Gastrocnemius medialis (tissue), 4 donors: ENCODE results near the gene CABP7. TPM values are rescaled to one million over a fixed set of nuclear protein-coding genes. Genes with fewer than 3 reads are reported as not detected.

Experiments
- ATAC-seq, 2 donors: fragments of 150-250 bp; one replicate each; pipeline ENCODE4 v1.9.1; 2016
- DNase-seq, 2 donors: peaks; one replicate each; pipeline ENCODE4 v3.0.0-alpha.2; 2019
- H3K27ac ChIP-seq, 4 donors: fragments of 200-600 bp; sonication (generic); 1 replicate in 1 of 4; 2 replicates in 3 of 4; pipeline ENCODE4 v1.5.1; 2016 to 2018; ENCODE audit warnings: mild to moderate bottlenecking in 2 of 4, moderate library complexity in 1 of 4
- H3K27me3 ChIP-seq, 3 donors: fragments of 200-600 bp; sonication (generic) in 2 of 3; 1 replicate in 1 of 3; 2 replicates in 2 of 3; pipeline versions ENCODE4 v1.5.1 to v1.6.0; 2016 to 2019; ENCODE audit warnings: mild to moderate bottlenecking in 1 of 3, moderate library complexity in 1 of 3
- H3K36me3 ChIP-seq, 2 donors: fragments of 200-600 bp; sonication (generic) in 1 of 2; one replicate each; pipeline ENCODE4 v1.5.1; 2017 to 2018
- H3K4me1 ChIP-seq, 2 donors: fragments of 200-600 bp; sonication (generic) in 1 of 2; one replicate each; pipeline ENCODE4 v1.5.1; 2016 to 2017; ENCODE audit warnings: mild to moderate bottlenecking in 2 of 2
- H3K4me3 ChIP-seq, 4 donors: fragments of 200-600 bp; sonication (generic) in 3 of 4; 1 replicate in 1 of 4; 2 replicates in 3 of 4; pipeline ENCODE4 v1.5.1; 2016 to 2019; ENCODE audit warnings: mild to moderate bottlenecking in 2 of 4
- H3K9me3 ChIP-seq, 3 donors: fragments of 200-600 bp; sonication (generic) in 2 of 3; 1 replicate in 1 of 3; 2 replicates in 2 of 3; pipeline ENCODE4 v1.5.1; 2016 to 2019
- CTCF ChIP-seq, 5 experiments: fragments of 450-650 bp in 3 of 5; fragments of 200-600 bp in 2 of 5; sonication (generic) in 2 of 5; IDR thresholded peaks in 4 of 5; conservative IDR thresholded peaks in 1 of 5; 1 replicate in 4 of 5; 2 replicates in 1 of 5; pipeline ENCODE4 v1.5.1; 2016 to 2019; ENCODE audit warnings: antibody characterized with exemption in 5 of 5, mild to moderate bottlenecking in 3 of 5, moderate library complexity in 3 of 5
- POLR2A ChIP-seq, 2 donors: fragments of 450-650 bp; IDR thresholded peaks; one replicate each; pipeline ENCODE4 v1.6.1; 2017; ENCODE audit warnings: antibody characterized with exemption in 2 of 2, mild to moderate bottlenecking in 2 of 2, moderate library complexity in 2 of 2
- in situ Hi-C, 4 donors: fragments of 200-750 bp; cut with MboI; loops; one replicate each; pipeline versions ENCODE4 v1.15.0 to v1.8.0; 2017; ENCODE audit warnings: low sequenced_read_pairs in 4 of 4
- intact Hi-C: fragments of 100-400 bp; cut with DNase I; formaldehyde crosslinking; loops from one replicate; pipeline ENCODE4 v1.15.1; 2023; ENCODE audit warnings: low total_unique reads
- total RNA-seq, 4 donors: library from RNA; depleted of rRNA; stranded (reverse); fragments of >200 nt; gene quantifications; one replicate each; pipeline versions ENCODE4 v1.1.0 to v1.2.3, GENCODE V29; 2016

CABP7 gene
- total RNA-seq, 4 donors from 2014 or later: not detected

- Histone ChIP-seq H3K27ac (no peak overlapping the region), H3K4me3 (no peak overlapping the region), H3K9me3 (no peaks in the 10 kb centered on the region), H3K36me3 (no peaks in the 10 kb centered on the region), H3K4me1 (no peaks in the 10 kb centered on the region), H3K27me3 (peaks cover 24 to 26% (median 24%) of the 10 kb centered on the region in 3 donors)
- ATAC-seq: peak in 1 of 2 donors; percentile 58
- no peak for TF ChIP-seq POLR2A (IDR thresholded peaks at IDR 0.05)
- TF ChIP-seq CTCF (IDR thresholded peaks at IDR 0.05 in 4 of 5, conservative IDR thresholded peaks at IDR 0.05 in 1 of 5): no peak
- DNase-seq: no peak
- in situ Hi-C loops: no loop called here
- intact Hi-C loops: no loop called here
These were observed 2.8 kb upstream of the CABP7 start for GRCh38 chr22:29716814-29717545.

GRCh38 chr22:29717789-29718188 lies 2.0 kb upstream of the CABP7 start:
- Histone ChIP-seq H3K4me3 (no peak overlapping the region), H3K4me1 (no peaks in the 10 kb centered on the region), H3K27ac (no peak overlapping the region), H3K27me3 (peaks cover 24 to 26% (median 24%) of the 10 kb centered on the region in 3 donors), H3K36me3 (no peaks in the 10 kb centered on the region), H3K9me3 (no peaks in the 10 kb centered on the region)
- intact Hi-C loops (no loop called here), in situ Hi-C loops (no loop called here)
- no peak for ATAC-seq
- TF ChIP-seq POLR2A (IDR thresholded peaks at IDR 0.05) (no peak), CTCF (IDR thresholded peaks at IDR 0.05 in 4 of 5, conservative IDR thresholded peaks at IDR 0.05 in 1 of 5) (no peak)
- no peak for DNase-seq

- Histone ChIP-seq H3K27me3 (peaks cover 24 to 26% (median 24%) of the 10 kb centered on the region in 3 donors), H3K9me3 (no peaks in the 10 kb centered on the region), H3K4me3 (no peak overlapping the region), H3K4me1 (no peaks in the 10 kb centered on the region), H3K36me3 (no peaks in the 10 kb centered on the region), H3K27ac (no peak overlapping the region)
- no peak for DNase-seq
- in situ Hi-C loops (no loop called here), intact Hi-C loops (no loop called here)
- TF ChIP-seq CTCF (IDR thresholded peaks at IDR 0.05 in 4 of 5, conservative IDR thresholded peaks at IDR 0.05 in 1 of 5): no peak
- TF ChIP-seq POLR2A (IDR thresholded peaks at IDR 0.05): no peak
- no peak for ATAC-seq
These were observed 579 bp upstream of the CABP7 start for GRCh38 chr22:29718949-29719898.

DNA sequence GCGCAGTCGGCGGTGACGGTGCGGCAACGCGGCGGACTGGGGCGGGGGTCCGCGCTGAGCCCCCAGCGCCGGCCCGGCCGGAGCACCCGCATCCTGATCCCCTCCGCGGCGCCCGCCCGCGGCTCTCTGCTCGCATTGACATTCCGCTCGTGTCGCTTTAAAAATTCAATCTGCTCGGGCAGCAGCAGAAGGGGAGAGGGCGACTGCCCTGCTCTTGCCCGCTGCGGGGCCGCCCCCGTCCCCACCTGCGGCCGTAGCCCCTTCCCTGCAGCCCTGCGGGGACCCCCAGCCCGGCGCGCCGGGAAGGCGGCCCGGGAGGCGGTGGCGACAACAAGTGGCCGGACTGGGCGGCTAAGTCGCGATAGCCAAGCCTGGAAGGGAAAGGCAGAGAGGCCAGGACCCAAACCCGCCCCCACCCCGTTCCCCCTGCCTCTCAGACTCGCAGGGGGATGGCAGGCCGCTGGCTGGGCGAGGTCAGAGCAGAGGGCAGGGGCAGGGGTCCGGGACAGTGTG lies 1.1 kb downstream of the CABP7 start:
- H3K27ac ChIP-seq: no peak overlapping the region
- no peak for DNase-seq
- peaks cover 24 to 26% (median 24%) of the 10 kb centered on the region in 3 donors for H3K27me3 ChIP-seq
- H3K36me3 ChIP-seq: no peaks in the 10 kb centered on the region
- in situ Hi-C loops (no loop called here), intact Hi-C loops (no loop called here)
- H3K4me3 ChIP-seq: no peak overlapping the region
- H3K9me3 ChIP-seq: no peaks in the 10 kb centered on the region
- H3K4me1 ChIP-seq: no peaks in the 10 kb centered on the region
- no peak for ATAC-seq
- TF ChIP-seq POLR2A (IDR thresholded peaks at IDR 0.05) (no peak), CTCF (IDR thresholded peaks at IDR 0.05 in 4 of 5, conservative IDR thresholded peaks at IDR 0.05 in 1 of 5) (no peak)
